BJ (cell line): ENCODE measurements around the gene FBXW9. TPM values are rescaled to one million over a fixed set of nuclear protein-coding genes. Genes with fewer than 3 reads are reported as not detected.
"Not testable (repeated sequence)": the region's sequence is repeated elsewhere in the genome, so short reads cannot be mapped to it uniquely, and the experiment has no call there.

ENCODE experiments used
- CTCF ChIA-PET: fragments of 350-600 bp; formaldehyde crosslinking; extraction: SDS; loops from one replicate; lab custom pipeline; 2021; ENCODE audit warnings: antibody characterized with exemption, inconsistent platforms; lab: Yijun Ruan, JAX
- POLR2A ChIA-PET: fragments of 300-600 bp; sonication (Branson Sonifier 250); formaldehyde crosslinking; extraction: SDS; loops from one replicate; lab custom pipeline; 2021; ENCODE audit warnings: antibody characterized with exemption; lab: Charles Lee
- DNase-seq: peaks from one replicate; pipeline ENCODE4 v3.0.0-alpha.2; 2011; ENCODE audit warnings: low read depth
- H3K27me3 ChIP-seq: 2 replicates; pipeline ENCODE4 v1.6.0; 2011; ENCODE audit warnings: low read length; ENCODE audit not compliant: control insufficient read depth, insufficient read depth
- H3K36me3 ChIP-seq: 2 replicates; pipeline ENCODE4 v1.5.1; 2011; ENCODE audit warnings: low read length; ENCODE audit not compliant: control insufficient read depth, insufficient read depth
- H3K4me3 ChIP-seq: 2 replicates; pipeline ENCODE4 v1.5.1; 2011; ENCODE audit warnings: low read depth, mild to moderate bottlenecking, control low read depth, low read length
- CTCF ChIP-seq: IDR thresholded peaks from 2 replicates; pipeline ENCODE4 v1.5.1; 2011; ENCODE audit warnings: low read depth, mild to moderate bottlenecking, control low read depth, inconsistent platforms, low read length, moderate library complexity; ENCODE audit not compliant: insufficient read depth
- polyA plus RNA-seq: library from polyadenylated mRNA; depleted of rRNA; stranded (reverse); fragments of >200 nt; gene quantifications from 2 replicates; pipeline ENCODE4 v1.2.3, GENCODE V29; 2011

The FBXW9 gene
- polyA plus RNA-seq, 1 experiment: 13.6 TPM

GRCh38 chr19:12733369-12734214 is 37.2 kb upstream of the FBXW9 start:
- Histone ChIP-seq H3K4me3 (peak overlapping the region; percentile 67), H3K27me3 (no peaks in the 10 kb centered on the region), H3K36me3 (peaks cover 23% of the 10 kb centered on the region)
- no peak for DNase-seq
- POLR2A ChIA-PET: interaction anchor here (1.0 kb wide), 1 partner anchor 11 kb away, joined by 3 read pairs; no protein-coding TSS in a partner anchor
- CTCF ChIA-PET: interaction anchor here (0.6 to 2.3 kb wide), 8 partner anchors 10 to 1768 kb away, joined by 3 to 16 read pairs (median 4); partner anchors contain the start of gene TNPO2
- peak; percentile 61 for TF ChIP-seq CTCF

- Histone ChIP-seq H3K36me3 (peaks cover 23% of the 10 kb centered on the region), H3K27me3 (no peaks in the 10 kb centered on the region), H3K4me3 (no peak overlapping the region)
- ChIA-PET CTCF (interaction anchor here (1.0 to 1.3 kb wide), 2 partner anchors 62 to 116 kb away, joined by 3 to 7 read pairs; no protein-coding TSS in a partner anchor), POLR2A (no interaction called here)
- no peak for DNase-seq
- no peak for TF ChIP-seq CTCF
These were observed 34.9 kb upstream of the FBXW9 start for GRCh38 chr19:12731337-12731736.

- H3K27me3 ChIP-seq: no peaks in the 10 kb centered on the region
- DNase-seq: no peak
- H3K4me3 ChIP-seq: no peak overlapping the region
- ChIA-PET POLR2A (no interaction called here), CTCF (interaction anchor here (1.0 kb wide), 1 partner anchor 13 kb away, joined by 3 read pairs; no protein-coding TSS in a partner anchor)
- H3K36me3 ChIP-seq: peaks cover 23% of the 10 kb centered on the region
- no peak for TF ChIP-seq CTCF
These were observed 33.6 kb upstream of the FBXW9 start for GRCh38 chr19:12730064-12730463.

- no peak for DNase-seq
- no peak overlapping the region for H3K4me3 ChIP-seq
- ChIA-PET CTCF (no interaction called here), POLR2A (no interaction called here)
- H3K36me3 ChIP-seq: peaks cover 23% of the 10 kb centered on the region
- no peak for TF ChIP-seq CTCF
- no peaks in the 10 kb centered on the region for H3K27me3 ChIP-seq
These were observed 31.5 kb upstream of the FBXW9 start for GRCh38 chr19:12727745-12728433.

GRCh38 chr19:12726988-12727316 is 30.5 kb upstream of the FBXW9 start:
- H3K27me3 ChIP-seq: no peaks in the 10 kb centered on the region
- no peak for DNase-seq
- ChIA-PET CTCF (interaction anchor here (0.6 kb wide), 2 partner anchors 66 to 1345 kb away, joined by 3 read pairs; no protein-coding TSS in a partner anchor), POLR2A (no interaction called here)
- no peak overlapping the region for H3K4me3 ChIP-seq
- peaks cover 23% of the 10 kb centered on the region for H3K36me3 ChIP-seq
- no peak for TF ChIP-seq CTCF

GRCh38 chr19:12725612-12726011 is 29.2 kb upstream of the FBXW9 start:
- DNase-seq, H3K27me3 ChIP-seq, POLR2A ChIA-PET, H3K4me3 ChIP-seq: not testable (repeated sequence)
- H3K36me3 ChIP-seq: peaks cover 14% of the 10 kb centered on the region
- CTCF ChIA-PET: interaction anchor here (2.5 kb wide), 1 partner anchor 122 kb away, joined by 6 read pairs; no protein-coding TSS in a partner anchor
